GM13977 (cell line): ENCODE measurements around the gene SZRD1.
A peak's percentile ranks its signal among the peaks of the same experiment; 100 is the strongest.
"Not testable (repeated sequence)": the region's sequence is repeated elsewhere in the genome, so short reads cannot be mapped to it uniquely, and the experiment has no call there.

Source experiments
- DNase-seq: peaks from one replicate; pipeline ENCODE4 v3.0.0; 2012; ENCODE audit warnings: low spot score
- CTCF ChIP-seq: IDR thresholded peaks from 2 replicates; pipeline ENCODE4 v1.5.1; 2012; ENCODE audit warnings: mild to moderate bottlenecking, control low read depth; ENCODE audit not compliant: insufficient read depth; ENCODE audit errors: extremely low read depth, missing control alignments
- in situ Hi-C: fragments of 300-500 bp; cut with MboI; formaldehyde crosslinking; loops from one replicate; pipeline ENCODE4 v1.12.0; 2022; ENCODE audit warnings: low sequenced_read_pairs, low pct_unique_long_range_greater_than_20kb, mixed read lengths, inconsistent platforms; ENCODE audit not compliant: unreplicated experiment

Gene SZRD1

GRCh38 chr1:16351994-16352841, 14.8 kb upstream of the SZRD1 start, which contains the start of gene FBXO42:
Gene FBXO42, minus strand, starts transcription at chr1:16352480. Its CDS starts 37,062 bp downstream, at chr1:16315418.
- peak; percentile 72 for TF ChIP-seq CTCF
- DNase-seq = peak; percentile 93
- in situ Hi-C loops = no loop called here

- no peak for TF ChIP-seq CTCF
- in situ Hi-C loops = no loop called here
These were observed 14.1 kb upstream of the SZRD1 start for GRCh38 chr1:16352842-16353535.

GRCh38 chr1:16354619-16355018, 12.4 kb upstream of the SZRD1 start:
- in situ Hi-C loops = no loop called here
- no peak for DNase-seq
- TF ChIP-seq CTCF = no peak

More at GRCh38 chr1:16352842-16353535, 14.1 kb upstream of the SZRD1 start:
- DNase-seq = no peak

- no peak for DNase-seq
- in situ Hi-C loops = no loop called here
These were observed 10.2 kb upstream of the SZRD1 start for GRCh38 chr1:16356867-16357266.

GRCh38 chr1:16365146-16365498, 1.9 kb upstream of the SZRD1 start:
- not testable (repeated sequence) for DNase-seq

More at GRCh38 chr1:16356867-16357266, 10.2 kb upstream of the SZRD1 start:
- TF ChIP-seq CTCF = no peak

GRCh38 chr1:16367258-16367967, 371 bp downstream of the SZRD1 start:
- no peak for TF ChIP-seq CTCF
- in situ Hi-C loops = no loop called here
- DNase-seq = peak; percentile 83

More at GRCh38 chr1:16365146-16365498, 1.9 kb upstream of the SZRD1 start:
- in situ Hi-C loops = not testable (repeated sequence)
